ENCODE measurements around the gene GSK3B. TPM values are rescaled to one million over a fixed set of nuclear protein-coding genes. Genes with fewer than 3 reads are reported as not detected.

Gene GSK3B
- total and polyA plus RNA-seq, 2 donors from 2014 or later = 6.4 to 52.1 TPM

GRCh38 chr3:119913021-119913420, 181.2 kb downstream of the GSK3B start:
- no peak for TF ChIP-seq CTCF (IDR thresholded peaks at IDR 0.05; ENCODE audit: borderline replicate concordance, extremely low read depth, insufficient read depth)
- no peak for FAIRE-seq

GRCh38 chr3:119912220-119912619, 182.0 kb downstream of the GSK3B start:
- TF ChIP-seq CTCF (IDR thresholded peaks at IDR 0.05; ENCODE audit: borderline replicate concordance, extremely low read depth, insufficient read depth) = no peak
- no peak overlapping the region for H3K9ac ChIP-seq (ENCODE audit: low read length in 3 of 3)
- no peak overlapping the region for H3K4me3 ChIP-seq (ENCODE audit: low read length in 3 of 3)
- no peak overlapping the region for H3K27ac ChIP-seq (ENCODE audit: low read depth in 2 of 2, low read length in 2 of 2)
- no peaks in the 10 kb centered on the region for H3K9me3 ChIP-seq (ENCODE audit: control insufficient read depth in 2 of 3, insufficient read depth in 1 of 3, low read length in 3 of 3)
- no peaks in the 10 kb centered on the region for H3K4me1 ChIP-seq (ENCODE audit: control insufficient read depth in 2 of 3, insufficient read depth in 2 of 3, low read depth in 1 of 3, low read length in 3 of 3)
- intact Hi-C loops (cut with DNase I) = no loop called here
- H3K27me3 ChIP-seq (ENCODE audit: control insufficient read depth, insufficient read depth, low read length) = no peaks in the 10 kb centered on the region
- H3K36me3 ChIP-seq (ENCODE audit: control insufficient read depth in 2 of 3, insufficient read depth in 3 of 3, low read length in 3 of 3) = peaks cover 0 to 7% (median 3%) of the 10 kb centered on the region in 3 donors
- DNase-seq = no peak
- FAIRE-seq = no peak

More at GRCh38 chr3:119913021-119913420, 181.2 kb downstream of the GSK3B start:
- Histone ChIP-seq H3K4me3 (ENCODE audit: low read length in 3 of 3) (no peak overlapping the region), H3K9ac (ENCODE audit: low read length in 3 of 3) (no peak overlapping the region), H3K27ac (ENCODE audit: low read depth in 2 of 2, low read length in 2 of 2) (no peak overlapping the region), H3K4me1 (ENCODE audit: control insufficient read depth in 2 of 3, insufficient read depth in 2 of 3, low read depth in 1 of 3, low read length in 3 of 3) (no peaks in the 10 kb centered on the region), H3K9me3 (ENCODE audit: control insufficient read depth in 2 of 3, insufficient read depth in 1 of 3, low read length in 3 of 3) (no peaks in the 10 kb centered on the region), H3K36me3 (ENCODE audit: control insufficient read depth in 2 of 3, insufficient read depth in 3 of 3, low read length in 3 of 3) (peaks cover 0 to 7% (median 3%) of the 10 kb centered on the region in 3 donors), H3K27me3 (ENCODE audit: control insufficient read depth, insufficient read depth, low read length) (no peaks in the 10 kb centered on the region)
- peak in 1 of 5 donors; percentile 7 for DNase-seq
- intact Hi-C loops (cut with DNase I) = no loop called here

GRCh38 chr3:119911748-119912147, 182.5 kb downstream of the GSK3B start:
- Histone ChIP-seq H3K9me3 (ENCODE audit: control insufficient read depth in 2 of 3, insufficient read depth in 1 of 3, low read length in 3 of 3) (no peaks in the 10 kb centered on the region), H3K27me3 (ENCODE audit: control insufficient read depth, insufficient read depth, low read length) (no peaks in the 10 kb centered on the region), H3K9ac (ENCODE audit: low read length in 3 of 3) (no peak overlapping the region), H3K4me1 (ENCODE audit: control insufficient read depth in 2 of 3, insufficient read depth in 2 of 3, low read depth in 1 of 3, low read length in 3 of 3) (no peaks in the 10 kb centered on the region), H3K27ac (ENCODE audit: low read depth in 2 of 2, low read length in 2 of 2) (no peak overlapping the region), H3K36me3 (ENCODE audit: control insufficient read depth in 2 of 3, insufficient read depth in 3 of 3, low read length in 3 of 3) (peaks cover 0 to 7% (median 3%) of the 10 kb centered on the region in 3 donors), H3K4me3 (ENCODE audit: low read length in 3 of 3) (no peak overlapping the region)
- FAIRE-seq (no peak), DNase-seq (peak in 2 of 5 donors; percentile 21 to 37)
- TF ChIP-seq CTCF (IDR thresholded peaks at IDR 0.05; ENCODE audit: borderline replicate concordance, extremely low read depth, insufficient read depth) = no peak
- intact Hi-C loops (cut with DNase I) = no loop called here

- Histone ChIP-seq H3K27me3 (ENCODE audit: control insufficient read depth, insufficient read depth, low read length) (no peaks in the 10 kb centered on the region), H3K4me3 (ENCODE audit: low read length in 3 of 3) (no peak overlapping the region), H3K9me3 (ENCODE audit: control insufficient read depth in 2 of 3, insufficient read depth in 1 of 3, low read length in 3 of 3) (no peaks in the 10 kb centered on the region), H3K27ac (ENCODE audit: low read depth in 2 of 2, low read length in 2 of 2) (no peak overlapping the region), H3K36me3 (ENCODE audit: control insufficient read depth in 2 of 3, insufficient read depth in 3 of 3, low read length in 3 of 3) (peaks cover 0 to 6% (median 3%) of the 10 kb centered on the region in 3 donors), H3K4me1 (ENCODE audit: control insufficient read depth in 2 of 3, insufficient read depth in 2 of 3, low read depth in 1 of 3, low read length in 3 of 3) (no peaks in the 10 kb centered on the region), H3K9ac (ENCODE audit: low read length in 3 of 3) (no peak overlapping the region)
- intact Hi-C loops (cut with DNase I) = no loop called here
- DNase-seq (no peak), FAIRE-seq (no peak)
- no peak for TF ChIP-seq CTCF (IDR thresholded peaks at IDR 0.05; ENCODE audit: borderline replicate concordance, extremely low read depth, insufficient read depth)
Observed at GRCh38 chr3:119902061-119902460, 192.2 kb downstream of the GSK3B start.

Measured in kidney (tissue), 14 donors.